ENCODE results near the gene N4BP3. TPM values are rescaled to one million over a fixed set of nuclear protein-coding genes. Genes with fewer than 3 reads are reported as not detected.

N4BP3 gene
- total RNA-seq, 1 experiment from 2014 or later: 3.2 TPM

GRCh38 chr5:178110511-178110910 lies 2.8 kb upstream of the N4BP3 start:
- ChIA-PET POLR2A (interaction anchor here (0.6 kb wide), 1 partner anchor 10 kb away, joined by 3 read pairs; no protein-coding TSS in a partner anchor), CTCF (interaction anchor here (1.1 kb wide), 1 partner anchor 10 kb away, joined by 4 read pairs; no protein-coding TSS in a partner anchor)
- Histone ChIP-seq H3K4me1 (peaks cover 16% of the 10 kb centered on the region), H3K27me3 (replicated peaks; ENCODE audit: control insufficient read depth, insufficient read depth, low read length) (no peaks in the 10 kb centered on the region), H3K36me3 (ENCODE audit: control insufficient read depth, insufficient read depth, low read length) (no peaks in the 10 kb centered on the region), H3K4me3 (ENCODE audit: low read depth, low read length) (no peak overlapping the region), H3K9me3 (no peaks in the 10 kb centered on the region)
- H3K27ac Mint-ChIP-seq (ENCODE audit: unreplicated experiment): no peak overlapping the region
- H3K36me3 Mint-ChIP-seq (ENCODE audit: insufficient read depth, unreplicated experiment): no peaks in the 10 kb centered on the region
- TF ChIP-seq, protein P1, sequence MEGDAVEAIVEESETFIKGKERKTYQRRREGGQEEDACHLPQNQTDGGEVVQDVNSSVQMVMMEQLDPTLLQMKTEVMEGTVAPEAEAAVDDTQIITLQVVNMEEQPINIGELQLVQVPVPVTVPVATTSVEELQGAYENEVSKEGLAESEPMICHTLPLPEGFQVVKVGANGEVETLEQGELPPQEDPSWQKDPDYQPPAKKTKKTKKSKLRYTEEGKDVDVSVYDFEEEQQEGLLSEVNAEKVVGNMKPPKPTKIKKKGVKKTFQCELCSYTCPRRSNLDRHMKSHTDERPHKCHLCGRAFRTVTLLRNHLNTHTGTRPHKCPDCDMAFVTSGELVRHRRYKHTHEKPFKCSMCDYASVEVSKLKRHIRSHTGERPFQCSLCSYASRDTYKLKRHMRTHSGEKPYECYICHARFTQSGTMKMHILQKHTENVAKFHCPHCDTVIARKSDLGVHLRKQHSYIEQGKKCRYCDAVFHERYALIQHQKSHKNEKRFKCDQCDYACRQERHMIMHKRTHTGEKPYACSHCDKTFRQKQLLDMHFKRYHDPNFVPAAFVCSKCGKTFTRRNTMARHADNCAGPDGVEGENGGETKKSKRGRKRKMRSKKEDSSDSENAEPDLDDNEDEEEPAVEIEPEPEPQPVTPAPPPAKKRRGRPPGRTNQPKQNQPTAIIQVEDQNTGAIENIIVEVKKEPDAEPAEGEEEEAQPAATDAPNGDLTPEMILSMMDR (IDR thresholded peaks at IDR 0.05; ENCODE audit: insufficient read depth in 1 of 2, low read depth in 1 of 2, low read length in 1 of 2, severe bottlenecking in 1 of 2, unreplicated experiment in 1 of 2): no peak
- intact Hi-C loops (cut with micrococcal nuclease; ENCODE audit: unreplicated experiment): loop anchor here (5.0 kb wide), 2 partner anchors 33 to 42 kb away; partner anchors contain the start of gene NHP2
- H3K4me1 Mint-ChIP-seq (ENCODE audit: low read depth, unreplicated experiment): peaks cover 9% of the 10 kb centered on the region
- no peaks in the 10 kb centered on the region for H3K9me3 Mint-ChIP-seq (ENCODE audit: unreplicated experiment)
- no TSS peak for BruUV-seq (replicated peaks)
- H3K4me3 Mint-ChIP-seq (ENCODE audit: unreplicated experiment): no peak overlapping the region
- peaks cover 5% of the 10 kb centered on the region for H3K27me3 Mint-ChIP-seq (ENCODE audit: insufficient read depth, unreplicated experiment)
- DNase-seq: no peak

GRCh38 chr5:178111925-178112324 lies 1.4 kb upstream of the N4BP3 start:
- Mint-ChIP-seq H3K9me3 (ENCODE audit: unreplicated experiment) (no peaks in the 10 kb centered on the region), H3K36me3 (ENCODE audit: insufficient read depth, unreplicated experiment) (no peaks in the 10 kb centered on the region), H3K27ac (ENCODE audit: unreplicated experiment) (no peak overlapping the region), H3K4me1 (ENCODE audit: low read depth, unreplicated experiment) (peaks cover 12% of the 10 kb centered on the region), H3K27me3 (ENCODE audit: insufficient read depth, unreplicated experiment) (peaks cover 5% of the 10 kb centered on the region), H3K4me3 (ENCODE audit: unreplicated experiment) (no peak overlapping the region)
- ChIA-PET POLR2A (no interaction called here), CTCF (no interaction called here)
- Histone ChIP-seq H3K27me3 (replicated peaks; ENCODE audit: control insufficient read depth, insufficient read depth, low read length) (no peaks in the 10 kb centered on the region), H3K4me3 (ENCODE audit: low read depth, low read length) (no peak overlapping the region), H3K4me1 (peaks cover 19% of the 10 kb centered on the region), H3K36me3 (ENCODE audit: control insufficient read depth, insufficient read depth, low read length) (no peaks in the 10 kb centered on the region), H3K9me3 (no peaks in the 10 kb centered on the region)
- intact Hi-C loops (cut with micrococcal nuclease; ENCODE audit: unreplicated experiment): loop anchor here (5.0 kb wide), 2 partner anchors 35 to 40 kb away; partner anchors contain the start of gene NHP2
- no TSS peak for BruUV-seq (replicated peaks)
- no peak for DNase-seq
- TF ChIP-seq, protein P1 (IDR thresholded peaks at IDR 0.05; ENCODE audit: insufficient read depth in 1 of 2, low read depth in 1 of 2, low read length in 1 of 2, severe bottlenecking in 1 of 2, unreplicated experiment in 1 of 2): no peak

GRCh38 chr5:178112545-178112944 lies 787 bp upstream of the N4BP3 start:
- TF ChIP-seq, protein P1 (IDR thresholded peaks at IDR 0.05; ENCODE audit: insufficient read depth in 1 of 2, low read depth in 1 of 2, low read length in 1 of 2, severe bottlenecking in 1 of 2, unreplicated experiment in 1 of 2): no peak
- Mint-ChIP-seq H3K27me3 (ENCODE audit: insufficient read depth, unreplicated experiment) (peaks cover 5% of the 10 kb centered on the region), H3K36me3 (ENCODE audit: insufficient read depth, unreplicated experiment) (no peaks in the 10 kb centered on the region), H3K4me3 (ENCODE audit: unreplicated experiment) (peak overlapping the region; percentile 89), H3K27ac (ENCODE audit: unreplicated experiment) (peak overlapping the region; percentile 16), H3K9me3 (ENCODE audit: unreplicated experiment) (no peaks in the 10 kb centered on the region), H3K4me1 (ENCODE audit: low read depth, unreplicated experiment) (peaks cover 12% of the 10 kb centered on the region)
- Histone ChIP-seq H3K4me3 (ENCODE audit: low read depth, low read length) (peak overlapping the region; percentile 74), H3K4me1 (peaks cover 19% of the 10 kb centered on the region), H3K9me3 (no peaks in the 10 kb centered on the region), H3K27me3 (replicated peaks; ENCODE audit: control insufficient read depth, insufficient read depth, low read length) (no peaks in the 10 kb centered on the region), H3K36me3 (ENCODE audit: control insufficient read depth, insufficient read depth, low read length) (no peaks in the 10 kb centered on the region)
- intact Hi-C loops (cut with micrococcal nuclease; ENCODE audit: unreplicated experiment): loop anchor here (5.0 kb wide), 2 partner anchors 35 to 40 kb away; partner anchors contain the start of gene NHP2
- ChIA-PET CTCF (no interaction called here), POLR2A (no interaction called here)
- no TSS peak for BruUV-seq (replicated peaks)
- no peak for DNase-seq

All from Caco-2 (cell line).